Muscle of arm (tissue), 12 donors: ENCODE results near the gene NUPR1. TPM values are rescaled to one million over a fixed set of nuclear protein-coding genes. Genes with fewer than 3 reads are reported as not detected.
"Not testable (repeated sequence)": the region's sequence is repeated elsewhere in the genome, so short reads cannot be mapped to it uniquely, and the experiment has no call there.

Source experiments
- DNase-seq: peaks from one replicate; pipeline ENCODE4 v3.0.0-alpha.2; 2013
- polyA plus RNA-seq, 12 donors: library from polyadenylated mRNA; unstranded; fragments of 120-200 nt; gene quantifications; one replicate each; pipeline ENCODE4 v1.2.1, GENCODE V29; 2013; ENCODE audit not compliant: insufficient read length in 12 of 12

The NUPR1 gene
- polyA plus RNA-seq, 12 donors, result 23.0 to 68.0 (median 31.1) TPM; not detected in 1

DNA sequence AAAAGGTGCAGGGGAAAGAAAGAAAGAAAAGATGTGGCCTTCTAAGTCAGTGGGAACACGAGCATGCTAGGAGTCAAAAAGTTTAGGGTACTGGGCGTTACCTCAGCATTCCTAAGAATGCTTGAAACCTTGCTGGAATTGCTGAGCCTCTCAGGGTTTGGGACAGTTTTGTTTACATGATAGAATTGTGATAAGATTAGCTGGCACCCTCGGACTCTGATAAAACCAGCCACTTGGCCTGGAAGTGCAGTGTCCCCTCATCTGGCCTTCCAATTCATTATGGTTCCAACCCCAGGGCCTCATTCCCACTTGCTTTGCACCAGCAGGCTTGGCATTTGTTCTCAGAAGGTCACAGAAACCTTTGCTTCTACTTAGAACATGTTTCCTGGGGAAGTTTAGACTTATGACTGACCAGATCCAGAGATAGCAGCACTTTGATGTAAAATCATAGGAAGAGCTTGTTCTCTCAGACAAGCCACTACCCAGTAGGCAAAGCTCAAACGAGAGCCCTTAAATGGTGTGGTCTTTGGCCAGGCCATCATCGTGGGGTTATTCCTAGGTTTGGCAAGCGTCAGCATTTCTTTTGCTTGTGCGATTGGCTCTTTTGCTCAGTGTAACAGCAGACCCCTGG lies 22.9 kb upstream of the NUPR1 start:
- no peak for DNase-seq

DNA sequence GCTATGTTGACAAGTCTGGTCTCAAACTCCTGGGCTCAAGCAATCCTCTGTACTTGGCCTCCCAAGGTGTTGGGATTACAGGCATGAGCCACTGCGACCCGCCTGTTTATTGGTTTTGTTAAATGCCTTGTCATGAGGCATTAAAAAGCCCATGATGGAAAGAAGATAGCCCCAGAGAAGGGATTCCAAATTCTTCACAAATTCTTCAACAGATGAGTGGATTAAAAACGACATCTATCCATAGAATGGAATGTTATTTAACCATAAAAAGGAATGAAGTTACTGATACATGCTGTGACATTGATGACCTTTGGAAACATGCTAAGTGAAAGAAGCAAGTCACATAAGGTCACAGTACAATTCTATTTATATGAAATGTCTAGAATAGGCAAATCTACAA lies 19.7 kb upstream of the NUPR1 start:
- DNase-seq, result no peak

DNA sequence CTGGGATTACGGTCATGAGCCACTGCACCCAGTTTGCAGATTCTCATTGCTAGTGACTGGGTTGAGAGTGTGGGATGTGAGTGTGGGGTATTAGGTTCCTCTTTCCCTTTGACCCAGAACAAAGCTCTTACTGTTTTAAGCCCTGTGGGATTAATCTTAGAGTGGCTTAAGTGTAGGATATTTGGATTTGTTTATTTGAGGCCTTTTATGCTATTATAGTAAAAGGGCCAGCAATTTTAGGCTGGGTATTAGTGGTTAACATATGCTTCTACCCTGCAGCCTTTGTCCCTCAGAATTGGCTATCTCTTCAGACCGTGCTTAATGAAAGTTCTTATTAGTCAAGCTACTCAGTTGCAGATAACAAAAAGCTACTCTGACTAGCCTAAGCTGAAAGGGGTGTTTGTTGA lies 18.1 kb upstream of the NUPR1 start:
- DNase-seq, result no peak

DNA sequence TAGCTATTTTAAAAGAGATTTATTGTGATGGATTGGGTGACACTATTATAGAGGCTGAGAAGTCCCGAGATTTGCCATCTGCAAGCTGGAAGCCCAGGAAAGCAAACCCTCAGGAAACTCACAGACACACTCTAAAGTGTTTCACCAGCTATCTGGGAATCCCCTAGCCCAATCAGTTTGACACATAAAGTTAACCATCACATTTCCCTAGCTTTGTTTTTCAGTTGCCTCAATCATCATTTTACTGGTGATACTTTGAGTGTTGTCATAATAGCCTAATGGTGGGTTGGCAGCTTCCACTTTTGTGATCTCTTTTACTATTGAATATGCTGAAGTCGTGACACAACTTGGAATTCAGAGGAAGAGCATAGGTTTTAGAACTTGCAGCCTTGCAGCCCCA lies 16.8 kb upstream of the NUPR1 start:
- no peak for DNase-seq

DNA sequence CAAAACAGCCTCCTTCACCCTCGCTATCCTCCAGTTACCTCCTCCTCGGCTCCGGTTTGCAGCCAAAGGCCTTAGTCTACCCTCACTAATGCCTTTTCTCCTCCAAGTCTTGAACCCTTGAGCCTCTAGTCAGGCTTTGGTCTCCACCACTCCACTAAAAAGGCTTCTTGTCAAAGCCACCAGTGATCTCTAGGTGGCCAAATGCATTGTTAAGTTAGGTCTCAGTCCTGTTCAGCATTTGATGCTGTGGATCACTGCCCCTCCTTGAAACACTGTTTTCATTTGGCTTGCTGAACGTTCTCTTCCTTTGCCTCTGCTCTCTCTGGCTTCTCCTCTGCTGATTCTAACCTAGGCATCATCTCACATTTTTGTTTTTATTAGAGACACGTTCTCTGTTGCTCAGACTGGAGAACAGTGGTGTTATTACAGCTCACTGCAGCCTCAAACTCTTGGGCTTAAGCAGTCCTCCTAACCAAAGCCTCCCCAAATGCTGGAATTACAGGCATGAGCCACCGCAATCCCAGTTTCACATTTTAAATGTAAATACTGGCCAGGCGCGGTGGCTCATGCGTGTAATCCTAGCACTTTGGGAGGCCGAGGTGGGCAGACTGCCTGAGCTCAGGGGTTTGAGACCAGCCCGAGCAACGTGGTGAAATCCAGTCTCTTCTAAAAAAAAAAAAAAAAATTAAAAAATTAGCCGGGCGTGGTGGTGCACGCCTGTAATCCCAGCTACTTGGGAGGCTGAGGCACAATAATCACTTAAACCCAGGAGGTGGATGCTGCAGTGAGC lies 16.1 kb upstream of the NUPR1 start:
- no peak for DNase-seq

DNA sequence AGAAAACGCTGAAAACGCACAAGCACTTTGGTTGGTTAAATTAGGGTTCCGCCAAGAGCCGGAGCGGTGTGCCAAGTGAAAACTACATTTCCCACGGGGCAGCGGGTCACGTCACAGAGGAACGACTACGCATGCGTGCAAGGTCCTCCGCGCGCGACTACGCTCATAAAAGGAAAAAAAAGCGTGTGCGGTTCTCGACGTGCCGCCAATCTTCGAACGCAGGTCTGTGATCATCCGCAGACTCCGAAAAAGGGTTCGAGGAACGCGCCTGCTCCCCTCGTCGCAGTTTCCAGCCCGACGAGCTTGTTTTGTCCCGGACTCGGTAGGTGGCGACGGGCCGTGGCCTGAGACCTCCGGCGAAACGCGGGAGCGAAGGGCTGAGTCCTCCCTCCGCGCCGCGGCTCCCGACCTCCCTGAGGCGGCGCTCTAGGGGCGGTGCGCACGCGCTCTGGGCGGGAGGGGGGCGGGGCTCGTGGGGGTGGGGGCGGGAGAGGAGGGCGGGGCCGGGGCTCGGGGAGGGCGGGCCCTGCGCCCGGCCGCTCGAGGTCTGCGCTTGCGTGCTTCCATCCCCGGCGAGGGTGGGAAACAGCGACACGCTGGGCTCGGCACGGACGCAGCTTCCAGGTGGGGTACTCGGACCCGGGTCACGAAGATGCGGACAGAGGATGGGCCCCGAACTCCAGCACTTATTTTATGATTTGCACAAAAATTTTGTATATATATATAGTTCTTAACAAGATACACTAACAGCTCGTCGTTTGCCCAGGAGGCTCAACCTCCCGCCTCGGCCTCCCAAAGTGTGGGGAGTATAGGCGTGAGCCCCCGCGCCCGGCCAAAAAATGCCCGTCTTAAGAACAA lies 15.2 kb upstream of the NUPR1 start, which contains the start of gene SGF29:
Gene SGF29 (plus strand): TSS at position 145 of the 858 bp plus-strand sequence. CDS start 27,150 bp downstream, outside the sequence.
- DNase-seq, result peak; percentile 89

DNA sequence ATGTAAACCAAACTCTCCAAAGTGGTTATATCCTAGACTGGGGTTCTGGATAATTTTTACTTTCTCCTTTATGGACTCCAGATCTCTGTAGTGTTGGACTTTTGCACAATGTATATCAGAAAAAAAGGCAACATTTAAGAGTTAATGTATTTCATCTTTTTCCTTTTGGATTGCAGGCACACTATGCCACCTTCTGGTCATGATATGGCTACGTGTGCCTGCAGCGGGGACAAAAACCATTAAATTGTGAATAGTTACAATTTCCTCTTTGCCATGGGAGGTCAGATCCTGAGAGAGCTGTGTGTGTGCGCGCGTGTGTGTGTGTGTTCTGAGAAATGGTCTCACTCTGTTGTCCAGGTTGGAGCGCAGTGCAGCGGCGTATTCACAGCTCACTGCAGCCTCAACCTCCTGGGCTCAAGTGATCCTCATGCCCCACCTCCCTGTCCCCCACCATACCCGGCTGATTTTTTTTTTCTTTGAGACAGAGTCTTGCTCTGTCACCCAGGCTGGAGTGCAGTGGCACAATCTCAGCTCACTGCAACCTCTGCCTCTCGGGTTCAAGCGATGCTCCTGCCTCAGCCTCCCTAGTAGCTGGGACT lies 10.6 kb upstream of the NUPR1 start:
- DNase-seq, result no peak

DNA sequence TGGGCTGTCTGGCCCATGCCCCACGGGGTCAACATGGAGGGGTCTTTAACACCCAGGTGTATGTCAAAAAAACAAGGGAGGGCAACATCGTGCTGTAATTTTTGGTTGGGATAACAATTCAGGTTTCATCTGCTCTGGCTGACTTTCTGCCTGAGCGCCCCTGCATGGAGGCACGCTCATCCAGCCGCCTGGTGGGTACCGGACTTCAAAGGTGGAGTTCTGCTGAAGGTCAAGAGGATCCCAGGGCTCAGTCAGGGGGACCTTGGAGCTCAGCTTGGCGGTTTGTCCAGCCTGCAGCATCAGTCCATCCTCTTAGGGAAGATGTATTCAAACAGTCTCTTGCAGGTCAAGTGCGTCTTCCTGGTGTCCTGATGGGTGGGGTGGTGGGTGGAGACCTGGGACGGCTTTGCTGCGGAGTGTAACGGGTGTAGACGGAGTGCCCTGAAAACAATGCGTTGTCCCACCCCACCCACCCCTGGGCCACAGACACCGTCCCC lies 9.6 kb upstream of the NUPR1 start:
- no peak for DNase-seq

DNA sequence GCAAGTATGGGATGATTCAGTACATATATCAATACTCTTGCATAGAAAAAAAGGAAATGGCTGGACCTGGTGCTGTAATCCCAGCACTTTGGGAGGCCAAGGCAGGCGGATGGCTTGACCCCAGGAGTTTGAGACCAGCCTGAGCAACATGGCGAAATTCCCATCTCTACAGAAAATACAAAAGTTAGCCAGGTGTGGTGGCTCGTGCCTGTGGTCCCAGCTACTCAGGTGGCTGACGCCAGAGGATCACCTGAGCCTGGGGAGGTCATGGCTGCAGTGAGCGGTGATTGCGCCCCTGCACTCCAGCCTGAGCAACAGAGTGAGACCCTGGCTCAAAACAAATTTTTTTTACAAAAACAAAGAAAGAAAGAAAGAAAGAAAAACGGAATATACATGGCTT lies 7.9 kb upstream of the NUPR1 start:
- DNase-seq, result no peak

DNA sequence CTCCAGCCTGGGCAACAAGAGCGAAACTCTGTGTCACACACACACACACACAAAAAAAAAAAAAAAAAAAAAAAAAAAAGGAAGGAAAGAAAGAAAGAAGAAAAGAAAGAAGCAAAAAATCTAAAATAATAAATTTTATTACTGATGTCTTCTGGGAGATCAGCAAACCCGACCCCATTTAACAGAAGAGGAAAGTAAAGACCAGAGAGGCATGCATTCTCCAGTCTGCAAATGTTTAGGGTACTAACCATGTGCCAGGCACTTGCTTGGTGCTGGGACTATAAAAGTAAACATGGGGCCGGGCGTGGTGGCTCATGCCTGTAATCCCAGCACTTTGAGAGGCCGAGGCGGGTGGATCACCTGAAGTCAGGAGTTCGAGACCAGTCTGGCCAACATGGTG lies 7.2 kb upstream of the NUPR1 start:
- not testable (repeated sequence) for DNase-seq

DNA sequence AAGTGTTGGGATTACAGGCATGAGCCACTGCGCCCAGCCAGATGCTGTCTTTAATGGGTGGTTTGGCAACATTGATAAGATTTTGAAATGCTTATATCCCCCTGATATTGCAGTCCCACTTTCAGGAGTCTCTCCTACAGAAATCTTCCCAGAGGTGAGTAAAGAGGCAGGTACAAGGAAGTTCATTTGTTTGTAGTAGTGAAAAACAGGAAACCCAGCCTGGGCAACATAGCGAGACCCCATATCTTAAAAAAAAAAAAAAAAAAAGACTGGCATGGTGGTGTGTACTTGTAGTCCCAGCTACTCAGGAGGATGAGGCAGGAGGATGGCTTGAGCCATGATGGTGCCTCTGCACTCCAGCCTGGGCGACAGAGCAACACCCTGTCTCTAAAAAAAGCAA lies 6.2 kb upstream of the NUPR1 start:
- no peak for DNase-seq

DNA sequence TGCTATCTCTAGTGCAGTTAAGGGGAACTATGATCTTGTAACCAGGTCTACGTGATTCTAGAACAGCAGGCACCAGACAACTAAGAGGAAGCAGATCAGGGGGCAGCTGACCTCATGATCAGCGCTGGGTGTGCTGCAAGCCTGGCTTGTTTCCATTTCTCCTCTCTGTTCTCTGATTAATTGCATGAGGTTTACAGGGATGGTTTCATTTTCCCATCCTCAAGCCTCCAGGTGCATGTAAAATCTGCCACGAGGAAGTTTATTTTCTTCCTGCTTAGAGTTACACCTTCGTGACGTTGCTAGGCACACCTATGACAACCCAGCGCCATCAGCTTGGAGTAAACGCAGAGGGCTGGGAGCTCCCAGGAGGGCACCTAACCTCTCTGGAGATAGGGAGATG lies 4.3 kb upstream of the NUPR1 start:
- DNase-seq, result no peak

DNA sequence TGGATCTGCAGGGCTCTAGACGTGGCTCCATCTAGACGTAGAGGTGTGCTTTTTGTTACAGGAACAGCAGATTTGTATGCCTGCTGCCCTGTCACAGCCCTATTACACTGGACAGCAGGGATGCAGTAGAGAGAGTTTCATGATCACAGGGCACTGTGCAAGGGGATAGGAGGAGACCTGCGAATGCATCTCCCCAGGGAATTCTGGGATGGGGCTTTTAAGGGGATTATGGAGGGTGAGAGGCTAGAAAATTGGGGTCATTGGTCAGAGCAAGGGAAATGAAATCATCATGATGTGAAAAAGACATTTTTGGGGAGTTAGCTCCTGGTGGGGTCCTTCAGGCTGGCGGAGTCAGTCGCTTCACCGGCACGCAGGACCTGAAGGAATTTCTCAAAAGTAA lies 3.9 kb upstream of the NUPR1 start:
- no peak for DNase-seq

DNA sequence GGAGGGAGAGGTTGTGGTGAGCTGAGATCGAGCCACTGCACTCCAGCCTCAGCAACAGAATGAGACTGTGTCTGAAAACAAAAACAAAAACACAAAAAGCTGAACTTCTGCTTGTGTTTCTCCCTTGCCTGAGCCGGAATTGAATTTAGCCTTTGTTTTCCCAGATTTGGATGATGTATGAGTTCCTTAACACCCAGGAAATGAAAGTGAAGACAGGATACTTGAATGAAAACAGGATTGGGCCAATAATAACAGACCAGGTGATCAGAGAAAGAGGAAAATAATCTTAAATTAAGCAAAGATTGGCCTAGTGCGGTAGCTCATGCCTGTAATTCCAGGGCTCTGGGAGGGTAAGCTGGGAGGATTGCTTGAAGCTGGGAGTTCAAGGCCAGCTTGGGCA lies 1.6 kb upstream of the NUPR1 start:
- no peak for DNase-seq

DNA sequence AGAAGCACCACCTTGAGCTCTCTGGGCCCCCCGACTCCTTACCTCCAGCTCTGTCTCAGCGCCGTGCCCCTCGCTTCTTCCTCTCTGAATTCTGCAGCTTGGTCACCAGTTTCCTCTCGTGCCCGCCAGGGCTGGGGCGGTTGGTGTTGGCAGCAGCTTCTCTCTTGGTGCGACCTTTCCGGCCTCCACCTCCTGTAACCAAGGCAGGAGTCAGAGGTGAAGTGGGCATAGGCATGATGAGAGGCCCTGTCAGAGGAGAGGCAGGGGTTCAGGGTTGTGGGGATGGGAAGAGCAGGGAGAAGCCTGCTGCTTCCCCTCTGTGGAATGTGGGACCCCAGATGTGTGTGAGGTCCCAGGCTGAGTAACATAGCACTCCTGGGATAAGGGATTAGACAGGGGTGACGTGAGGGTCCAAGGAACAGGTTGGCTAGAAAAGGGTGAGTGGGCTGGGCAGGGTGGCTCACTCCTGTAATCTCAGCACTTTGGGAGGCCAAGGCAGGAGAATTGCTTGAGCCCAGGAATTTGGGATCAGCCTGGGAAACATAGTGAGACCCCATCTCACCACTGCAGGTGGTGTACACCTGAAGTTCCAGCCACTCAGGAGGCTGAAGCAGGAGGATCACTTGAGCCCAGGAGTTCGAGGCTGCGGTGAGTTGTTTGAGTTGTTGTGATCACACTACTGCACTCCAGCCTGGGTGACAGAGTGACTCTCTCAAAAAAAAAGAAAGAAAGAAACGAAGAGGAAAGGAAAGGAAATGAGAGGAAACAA lies 626 bp downstream of the NUPR1 start:
- DNase-seq, result no peak

DNA sequence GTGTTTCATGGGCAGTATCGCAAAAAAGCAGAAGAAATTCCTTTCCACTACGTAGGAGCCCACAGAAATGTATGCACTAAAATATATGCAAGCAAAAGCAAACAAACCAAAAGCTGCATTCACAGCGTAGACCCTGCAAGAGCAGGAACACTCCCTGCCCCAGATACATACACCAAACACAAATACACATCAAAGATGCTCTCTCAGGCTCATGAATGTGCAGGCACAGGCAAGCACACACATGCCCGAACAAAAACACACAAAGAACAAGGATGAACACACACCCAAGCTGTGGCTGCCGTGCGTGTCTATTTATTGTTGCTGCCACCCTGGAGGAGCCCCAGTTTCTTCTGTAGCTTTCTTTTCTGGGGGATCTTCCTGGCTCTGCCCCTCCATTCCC lies 1.7 kb downstream of the NUPR1 start:
- no peak for DNase-seq

DNA sequence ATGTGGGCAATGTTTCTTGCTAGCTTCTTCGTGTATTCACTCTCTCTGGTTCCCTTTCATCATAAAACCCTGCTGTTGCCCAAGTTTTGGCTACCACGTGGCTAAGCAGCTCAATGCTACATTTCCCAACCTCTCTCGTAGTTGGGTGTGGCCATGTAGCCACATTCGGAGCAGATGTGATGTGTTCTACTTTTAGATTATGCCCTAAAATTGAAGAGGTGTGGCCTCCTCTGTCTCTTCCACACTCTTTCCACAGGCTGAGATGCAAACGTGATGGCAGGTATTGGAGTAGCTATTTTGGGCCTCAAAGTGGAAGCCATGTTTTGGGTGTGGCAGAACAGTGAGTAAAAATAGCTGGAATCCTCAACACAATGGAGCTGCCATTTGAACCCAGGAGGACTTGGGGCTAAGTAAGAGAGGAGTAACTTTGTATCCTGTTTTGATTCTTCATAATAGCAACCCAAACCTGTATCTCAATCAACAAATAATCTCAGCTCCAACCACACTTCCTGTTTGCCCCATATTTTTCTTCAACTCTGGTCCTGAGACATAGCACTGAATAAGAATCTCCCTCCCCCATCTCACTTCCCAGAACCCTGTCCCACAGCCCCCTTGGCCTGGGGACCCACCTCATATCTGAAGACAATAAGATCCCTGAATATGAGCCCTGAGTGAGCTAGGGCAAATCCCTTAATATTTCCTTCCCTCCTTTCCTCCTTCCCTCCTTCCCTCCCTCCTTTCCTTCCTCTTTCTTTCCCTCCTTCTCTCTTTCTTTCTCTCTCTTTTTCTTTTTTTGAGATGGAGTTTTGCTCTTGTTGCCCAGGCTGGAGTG lies 4.0 kb downstream of the NUPR1 start:
- no peak for DNase-seq

DNA sequence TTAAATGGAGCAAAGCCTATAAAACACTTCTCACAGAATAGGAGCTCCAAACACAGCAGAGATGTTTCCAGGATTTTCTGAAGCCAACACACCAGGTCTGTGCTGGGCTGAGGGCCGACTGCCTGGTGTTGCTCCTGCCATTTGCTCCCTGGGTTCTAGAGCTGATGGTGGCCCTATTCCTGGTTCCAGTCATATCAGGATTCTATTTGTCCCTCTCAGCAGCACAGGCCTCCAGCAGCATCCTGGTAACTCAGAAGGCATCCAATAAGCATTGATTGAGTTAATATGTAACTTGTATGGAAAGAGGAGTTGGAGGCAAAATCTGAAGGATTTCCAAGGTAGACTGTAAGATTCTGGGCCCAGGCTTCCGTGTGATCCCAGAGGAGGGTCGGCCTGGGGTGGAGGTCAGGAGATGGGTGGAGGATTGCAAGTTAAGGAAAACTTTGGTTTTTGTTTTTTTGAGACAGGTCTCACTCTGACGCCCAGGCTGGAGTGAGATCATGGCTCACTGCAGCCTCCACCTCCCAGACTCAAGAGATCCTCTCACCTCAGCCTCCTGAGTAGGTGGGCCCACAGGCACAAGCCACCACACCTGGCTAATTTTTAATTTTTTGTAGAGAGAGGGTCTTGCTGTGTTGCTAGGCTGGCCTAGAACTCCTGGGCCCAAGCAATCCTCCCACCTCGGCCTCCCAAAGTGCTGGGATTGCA lies 5.7 kb downstream of the NUPR1 start:
- no peak for DNase-seq
